HepG2 (cell line): ENCODE data around the gene GABRB1. TPM values are rescaled to one million over a fixed set of nuclear protein-coding genes. Genes with fewer than 3 reads are reported as not detected.

ENCODE experiments used
- ARNTL ChIP-seq: sonication (generic); formaldehyde crosslinking; IDR thresholded peaks from 2 replicates; pipeline ENCODE4 v1.4.0; 2020; ENCODE audit warnings: mild to moderate bottlenecking, missing genetic modification reagents
- CEBPG ChIP-seq: IDR thresholded peaks from 2 replicates; pipeline ENCODE4 v1.6.1; 2016
- EED ChIP-seq: sonication (generic); formaldehyde crosslinking; IDR thresholded peaks from 2 replicates; pipeline ENCODE4 v1.5.0; 2020; ENCODE audit warnings: mild to moderate bottlenecking, missing genetic modification reagents
- ERF ChIP-seq: IDR thresholded peaks from 2 replicates; pipeline ENCODE4 v1.6.1; 2018; ENCODE audit warnings: missing biosample characterization, missing genetic modification reagents
- GMEB2 ChIP-seq: IDR thresholded peaks from 2 replicates; pipeline ENCODE4 v1.6.1; 2016; ENCODE audit warnings: missing biosample characterization, missing genetic modification reagents, low read depth
- IRF9 ChIP-seq: sonication (generic); formaldehyde crosslinking; IDR thresholded peaks from 2 replicates; pipeline ENCODE4 v1.8.0; 2022; ENCODE audit warnings: missing genetic modification reagents, mild to moderate bottlenecking, borderline replicate concordance
- KDM5A ChIP-seq: fragments of 200-600 bp; sonication (generic); IDR thresholded peaks from 2 replicates; pipeline ENCODE4 v1.7.0; 2018; ENCODE audit warnings: antibody characterized with exemption, mild to moderate bottlenecking, low read length, borderline replicate concordance
- MATR3 ChIP-seq: sonication (generic); formaldehyde crosslinking; IDR thresholded peaks from 2 replicates; pipeline ENCODE4 v1.4.0; 2020; ENCODE audit warnings: missing genetic modification reagents
- NR2F6 ChIP-seq, 2 experiments: IDR thresholded peaks; 2 replicates each; pipeline ENCODE4 v1.6.1; 2016; ENCODE audit warnings: antibody characterized with exemption in 1 of 2, mild to moderate bottlenecking in 1 of 2
- PAF1 ChIP-seq: IDR thresholded peaks from 2 replicates; pipeline ENCODE4 v1.6.1; 2016; ENCODE audit warnings: missing genetic modification reagents, missing compliant biosample characterization
- PAXIP1 ChIP-seq: sonication (generic); formaldehyde crosslinking; conservative IDR thresholded peaks from 2 replicates; pipeline ENCODE4 v1.4.0; 2020; ENCODE audit warnings: mild to moderate bottlenecking, missing genetic modification reagents, moderate library complexity
- POLR2G ChIP-seq: fragments of 200-400 bp; formaldehyde crosslinking; IDR thresholded peaks from 2 replicates; pipeline ENCODE4 v1.6.1; 2018; ENCODE audit warnings: mild to moderate bottlenecking, low read depth, low read length, moderate library complexity
- SMAD9 ChIP-seq: sonication (generic); formaldehyde crosslinking; IDR thresholded peaks from 2 replicates; pipeline ENCODE4 v1.5.1; 2020; ENCODE audit warnings: mild to moderate bottlenecking, missing genetic modification reagents
- SRSF1 ChIP-seq: fragments of 200-400 bp; formaldehyde crosslinking; optimal IDR thresholded peaks from 2 replicates; pipeline ENCODE3; 2017; ENCODE audit warnings: mild to moderate bottlenecking, low read depth, low read length, moderate library complexity
- TBP ChIP-seq: sonication (generic); formaldehyde crosslinking; IDR thresholded peaks from 2 replicates; pipeline ENCODE4 v1.5.0; 2020; ENCODE audit warnings: missing genetic modification reagents
- ZKSCAN5 ChIP-seq: sonication (generic); formaldehyde crosslinking; IDR thresholded peaks from 2 replicates; pipeline ENCODE4 v1.5.1; 2020; ENCODE audit warnings: mild to moderate bottlenecking, missing genetic modification reagents
- ZNF230 ChIP-seq: sonication (generic); formaldehyde crosslinking; IDR thresholded peaks from 2 replicates; pipeline ENCODE4 v1.4.0; 2020; ENCODE audit warnings: mild to moderate bottlenecking, missing genetic modification reagents
- ZNF296 ChIP-seq: sonication (generic); formaldehyde crosslinking; conservative IDR thresholded peaks from 2 replicates; pipeline ENCODE4 v1.5.0; 2020; ENCODE audit warnings: mild to moderate bottlenecking, missing genetic modification reagents
- ZNF776 ChIP-seq: sonication (generic); formaldehyde crosslinking; IDR thresholded peaks from 2 replicates; pipeline ENCODE4 v1.4.0; 2020; ENCODE audit warnings: mild to moderate bottlenecking, missing genetic modification reagents
- ZNF816 ChIP-seq: sonication (generic); formaldehyde crosslinking; IDR thresholded peaks from 2 replicates; pipeline ENCODE4 v1.8.0; 2022; ENCODE audit warnings: missing genetic modification reagents, mild to moderate bottlenecking, borderline replicate concordance
- polyA plus RNA-seq, 8 experiments: library from polyadenylated mRNA; depleted of rRNA in 3 of 8; stranded (reverse) in 7 of 8; unstranded in 1 of 8; fragments of >200 nt; fragmentation: Illumina TruSeq in 4 of 8; extraction: Trizol in 4 of 8; gene quantifications; 2 replicates each; pipeline versions ENCODE4 v1.2.1 to v1.2.3, GENCODE V29; 2011 to 2016; ENCODE audit warnings: low read depth in 4 of 8, missing spikeins in 1 of 8, mixed read lengths in 1 of 8; ENCODE audit not compliant: insufficient read depth in 1 of 8
- total RNA-seq, 5 experiments: library from RNA; depleted of rRNA; stranded (reverse); fragments of >200 nt; fragmentation: Illumina TruSeq; extraction: Trizol; gene quantifications; 2 replicates each; pipeline ENCODE4 v1.2.3, GENCODE V29; 2016; ENCODE audit warnings: low read depth in 1 of 5
- TF ChIP-seq, protein P1 (sequence below): IDR thresholded peaks from 2 replicates; pipeline ENCODE4 v1.6.1; 2018; ENCODE audit warnings: missing genetic modification reagents

The GABRB1 gene
- total and polyA plus RNA-seq, 2 of the 13 experiments (the other 11 are each of a cell fraction or from before 2014, with no cell fraction given), result not detected

DNA sequence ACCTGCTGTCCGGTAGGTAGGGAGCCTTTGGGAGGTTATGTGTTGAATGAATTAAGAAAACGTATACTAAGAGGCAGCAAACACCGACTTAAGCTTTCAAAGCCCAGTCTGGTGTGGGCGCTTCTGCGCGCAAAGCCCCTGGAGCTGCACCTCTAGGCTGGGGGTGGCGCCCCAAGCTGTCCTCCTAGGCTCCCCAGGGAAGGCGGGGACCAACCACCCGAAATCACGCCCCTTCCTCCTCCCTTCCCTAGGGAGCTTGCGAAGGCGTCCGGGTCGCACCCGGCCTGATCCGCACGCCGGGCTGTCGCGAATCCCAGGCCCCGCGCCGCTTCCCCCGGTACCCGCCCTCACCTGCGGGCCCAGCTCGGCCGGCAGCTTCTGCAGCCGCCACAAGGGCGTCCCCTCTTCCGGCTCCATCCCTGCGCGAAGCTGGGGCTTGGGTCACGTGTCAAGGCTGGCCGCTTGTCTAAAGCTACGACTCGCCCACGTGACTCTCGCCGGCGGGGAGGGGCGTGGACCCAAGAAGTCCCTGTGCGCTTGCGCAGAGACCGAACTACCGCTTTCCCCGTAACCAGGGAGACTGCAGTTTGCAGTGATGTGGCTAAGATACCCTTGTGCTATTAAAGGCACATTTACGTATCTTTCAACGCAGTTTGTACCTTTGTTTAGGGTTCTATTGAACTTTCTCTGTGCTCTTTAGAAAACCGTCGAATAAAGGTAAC is 432.0 kb downstream of the GABRB1 start, which contains the start of gene COMMD8 (continued):
- TF ChIP-seq GMEB2 (CRISPR knock-in tag) (no peak), IRF9 (CRISPR knock-in tag) (peak; percentile 88), NR2F6 (IDR thresholded peaks at IDR 0.05) (no peak), NR2F6 (CRISPR knock-in tag; IDR thresholded peaks at IDR 0.05) (no peak), ZNF816 (peak; percentile 76; the same call in 1 of the 2 replicates), PAF1 (no peak), POLR2G (peak; percentile 93), EED (CRISPR knock-in tag) (no peak), SMAD9 (no peak), ZNF296 (CRISPR knock-in tag) (no peak), ARNTL (peak; percentile 98), SRSF1 (peak; percentile 73), TBP (CRISPR knock-in tag) (no peak), ERF (CRISPR knock-in tag) (0 out of 2 replicates have a peak, but pooled peaks have one; percentile 31), ZKSCAN5 (CRISPR knock-in tag) (no peak), ZNF230 (CRISPR knock-in tag) (0 out of 2 replicates have a peak, but pooled peaks have one; percentile 23), ZNF776 (CRISPR knock-in tag) (peak; percentile 25; the same call in 1 of the 2 replicates), CEBPG (CRISPR knock-in tag) (no peak), KDM5A (peak; percentile 28; the same call in 1 of the 2 replicates), MATR3 (CRISPR knock-in tag) (no peak), PAXIP1 (peak; percentile 47)
- TF ChIP-seq, protein P1, sequence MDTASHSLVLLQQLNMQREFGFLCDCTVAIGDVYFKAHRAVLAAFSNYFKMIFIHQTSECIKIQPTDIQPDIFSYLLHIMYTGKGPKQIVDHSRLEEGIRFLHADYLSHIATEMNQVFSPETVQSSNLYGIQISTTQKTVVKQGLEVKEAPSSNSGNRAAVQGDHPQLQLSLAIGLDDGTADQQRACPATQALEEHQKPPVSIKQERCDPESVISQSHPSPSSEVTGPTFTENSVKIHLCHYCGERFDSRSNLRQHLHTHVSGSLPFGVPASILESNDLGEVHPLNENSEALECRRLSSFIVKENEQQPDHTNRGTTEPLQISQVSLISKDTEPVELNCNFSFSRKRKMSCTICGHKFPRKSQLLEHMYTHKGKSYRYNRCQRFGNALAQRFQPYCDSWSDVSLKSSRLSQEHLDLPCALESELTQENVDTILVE (CRISPR knock-in tag), result no peak; the same call in 1 of the 2 replicates
